ENCODE results near the gene RNF152.

Gene RNF152

DNA sequence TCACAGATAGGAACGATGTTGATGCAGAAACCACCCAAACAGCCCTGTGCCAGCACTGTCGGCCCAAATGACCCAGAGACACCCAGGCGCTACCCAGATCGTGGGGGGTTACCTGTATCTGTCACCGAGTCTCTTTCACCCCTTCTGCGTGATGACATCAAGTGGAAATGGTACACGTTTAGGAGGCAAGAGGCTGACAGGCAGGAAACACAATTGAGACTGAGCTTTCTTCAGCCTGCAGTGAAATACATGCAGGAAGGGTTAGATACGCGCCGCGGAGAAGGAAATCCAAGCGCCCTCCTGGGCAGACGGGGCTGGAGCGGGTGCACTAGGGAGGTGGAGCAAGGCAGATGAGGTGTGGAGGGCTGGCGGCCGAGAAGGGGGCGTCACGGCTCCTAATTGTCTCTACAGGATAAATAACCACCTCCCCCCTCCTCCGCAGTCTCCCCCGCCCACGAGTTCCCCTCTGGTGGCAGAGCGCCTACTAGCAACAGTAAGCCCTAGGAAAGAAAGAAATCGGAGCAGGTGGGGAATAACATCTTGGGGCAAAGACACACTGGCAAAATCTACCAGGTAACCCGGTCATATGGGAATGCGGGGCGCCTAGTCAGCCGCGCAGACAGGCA, at the start of gene RNF152:
Gene RNF152 (minus strand): TSS at position 325 of the 626 bp plus-strand sequence. CDS start 76,544 bp downstream, outside the sequence.
- peak; percentile 62 for DNase-seq (ENCODE audit: low spot score)

GRCh38 chr18:61941948-61942471, 49.2 kb upstream of the RNF152 start:
- DNase-seq (ENCODE audit: low spot score) = no peak

DNA sequence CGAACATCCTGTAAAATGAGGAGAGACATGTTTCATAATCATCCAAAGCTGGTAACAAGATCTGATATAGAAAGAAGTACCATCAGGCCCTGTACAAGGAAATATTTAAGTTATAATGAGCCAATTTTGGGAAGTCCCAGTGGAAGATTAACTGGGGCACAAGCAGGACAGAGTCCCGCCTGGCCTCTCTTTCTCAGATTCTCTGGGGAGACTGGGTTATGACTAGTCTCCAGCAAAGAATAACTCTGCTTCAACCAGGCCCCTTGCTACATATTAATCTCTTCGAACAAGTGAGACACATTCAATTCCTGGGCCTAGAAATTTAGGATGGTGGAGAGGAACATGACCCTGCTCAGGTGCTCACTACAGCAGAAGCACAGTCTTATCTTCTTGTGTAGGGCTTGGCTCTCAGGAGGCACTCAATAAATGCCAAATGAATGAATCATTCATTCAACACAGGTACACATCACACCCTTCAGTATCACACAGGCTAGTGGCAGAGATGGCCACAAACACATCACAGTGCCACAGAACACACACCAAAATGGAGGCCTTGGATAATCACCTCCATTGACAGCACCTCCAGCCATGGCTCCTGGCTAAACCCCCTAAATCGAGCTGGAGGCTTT, 46.4 kb upstream of the RNF152 start:
- no peak for DNase-seq (ENCODE audit: low spot score)

GRCh38 chr18:61935362-61935761, 42.6 kb upstream of the RNF152 start:
- no peak for DNase-seq (ENCODE audit: low spot score)

- no peak for DNase-seq (ENCODE audit: low spot score)
Measured at GRCh38 chr18:61931654-61932379, 39.0 kb upstream of the RNF152 start.

GRCh38 chr18:61929881-61930640, 37.3 kb upstream of the RNF152 start:
- no peak for DNase-seq (ENCODE audit: low spot score)

GRCh38 chr18:61926532-61926931, 33.7 kb upstream of the RNF152 start:
- no peak for DNase-seq (ENCODE audit: low spot score)

DNA sequence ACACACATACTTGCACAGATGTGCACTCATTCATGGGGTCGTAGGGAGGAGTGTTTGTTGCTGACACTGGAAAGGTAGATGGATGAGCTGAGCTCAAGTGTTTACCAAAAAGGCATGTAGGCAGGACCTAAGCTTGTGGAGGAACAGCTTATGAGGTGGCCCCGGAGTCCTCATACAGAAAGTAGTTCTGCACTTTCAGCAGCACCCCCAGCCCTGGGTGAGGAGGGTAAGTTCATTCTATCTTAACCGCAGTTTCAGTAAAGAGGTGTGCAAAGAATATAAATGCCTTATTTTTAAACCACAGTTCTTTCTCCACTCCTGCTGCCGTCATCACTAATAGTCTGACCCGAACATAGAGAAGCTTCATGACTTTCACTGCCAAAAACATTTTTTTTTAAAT, 31.7 kb upstream of the RNF152 start:
- no peak for DNase-seq (ENCODE audit: low spot score)

- DNase-seq (ENCODE audit: low spot score) = no peak
Measured at GRCh38 chr18:61922435-61922834, 29.6 kb upstream of the RNF152 start.

GRCh38 chr18:61921621-61922235, 28.9 kb upstream of the RNF152 start:
- DNase-seq (ENCODE audit: low spot score) = no peak

DNA sequence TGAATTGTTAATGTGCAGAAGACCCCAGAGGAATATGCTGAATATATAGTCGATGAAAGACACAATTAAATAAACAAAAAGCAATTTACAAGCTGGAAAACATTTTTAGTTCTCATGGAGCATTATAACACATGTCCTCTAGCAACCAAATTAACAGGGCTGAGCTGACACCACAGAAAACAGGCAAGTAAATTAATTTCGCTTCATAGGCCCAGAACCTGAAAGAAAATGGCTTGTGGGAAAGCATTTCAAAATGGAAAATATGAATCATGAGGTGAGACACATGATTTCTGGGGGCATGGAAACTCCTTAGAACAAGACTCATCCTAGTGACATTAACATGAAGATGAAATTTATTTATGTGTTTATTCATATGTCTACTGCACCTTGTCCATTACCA, 25.0 kb upstream of the RNF152 start:
- DNase-seq (ENCODE audit: low spot score) = no peak

- no peak for DNase-seq (ENCODE audit: low spot score)
Measured at GRCh38 chr18:61912476-61912875, 19.7 kb upstream of the RNF152 start.

DNA sequence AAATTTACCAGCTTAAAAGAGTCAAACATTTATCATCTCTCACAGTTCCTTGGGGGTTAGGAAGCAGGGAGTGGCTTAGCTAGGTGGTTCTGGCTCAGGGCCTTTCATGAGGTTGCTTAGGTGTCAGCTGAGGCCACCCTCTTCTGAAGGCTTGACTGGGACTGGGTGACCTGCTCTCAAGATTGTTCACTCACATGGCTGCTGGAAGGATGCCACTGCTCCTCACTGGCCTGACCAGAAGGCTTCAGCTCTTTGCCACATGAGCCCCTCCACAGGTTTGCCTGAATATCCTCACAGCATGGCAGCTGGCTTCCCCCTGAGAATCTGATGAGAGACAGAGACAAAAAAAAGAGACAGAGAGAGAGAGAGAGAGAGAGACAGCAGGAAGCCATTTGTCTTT, 17.3 kb upstream of the RNF152 start:
- no peak for DNase-seq (ENCODE audit: low spot score)

GRCh38 chr18:61908661-61909060, 15.9 kb upstream of the RNF152 start:
- no peak for DNase-seq (ENCODE audit: low spot score)

GRCh38 chr18:61901323-61901986, 8.6 kb upstream of the RNF152 start:
- DNase-seq (ENCODE audit: low spot score) = peak; percentile 81

GRCh38 chr18:61900504-61901281, 7.9 kb upstream of the RNF152 start:
- no peak for DNase-seq (ENCODE audit: low spot score)

- no peak for DNase-seq (ENCODE audit: low spot score)
Measured at GRCh38 chr18:61898640-61899101, 5.9 kb upstream of the RNF152 start.

DNA sequence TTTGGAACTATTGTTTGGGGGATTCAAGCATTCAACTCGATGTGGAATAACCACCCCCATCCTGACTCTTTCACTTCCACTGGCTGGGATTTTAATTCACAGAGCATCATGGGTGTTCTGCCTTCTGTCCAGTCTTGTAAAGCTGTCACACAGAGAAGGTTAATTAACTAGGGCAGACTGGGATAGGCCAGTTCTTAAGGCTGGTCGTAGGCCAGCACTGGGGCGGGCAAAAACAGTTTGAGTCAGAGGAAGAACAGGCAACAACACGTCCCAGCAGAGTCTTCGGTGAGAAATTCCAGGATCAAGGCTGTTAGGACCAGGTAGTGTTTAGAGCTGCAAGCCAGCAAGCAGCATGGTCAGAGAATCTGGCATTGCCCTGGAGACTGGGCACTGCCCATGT, 4.0 kb upstream of the RNF152 start:
- no peak for DNase-seq (ENCODE audit: low spot score)

- no peak for DNase-seq (ENCODE audit: low spot score)
Measured at GRCh38 chr18:61896118-61896517, 3.3 kb upstream of the RNF152 start.

GRCh38 chr18:61894751-61895524, 2.1 kb upstream of the RNF152 start:
- DNase-seq (ENCODE audit: low spot score) = no peak
